Measurements from ENCODE around the gene TMEM115.

TMEM115 gene

GRCh38 chr3:50354186-50354764 is 5.0 kb downstream of the TMEM115 start:
- TF ChIP-seq, protein P1, sequence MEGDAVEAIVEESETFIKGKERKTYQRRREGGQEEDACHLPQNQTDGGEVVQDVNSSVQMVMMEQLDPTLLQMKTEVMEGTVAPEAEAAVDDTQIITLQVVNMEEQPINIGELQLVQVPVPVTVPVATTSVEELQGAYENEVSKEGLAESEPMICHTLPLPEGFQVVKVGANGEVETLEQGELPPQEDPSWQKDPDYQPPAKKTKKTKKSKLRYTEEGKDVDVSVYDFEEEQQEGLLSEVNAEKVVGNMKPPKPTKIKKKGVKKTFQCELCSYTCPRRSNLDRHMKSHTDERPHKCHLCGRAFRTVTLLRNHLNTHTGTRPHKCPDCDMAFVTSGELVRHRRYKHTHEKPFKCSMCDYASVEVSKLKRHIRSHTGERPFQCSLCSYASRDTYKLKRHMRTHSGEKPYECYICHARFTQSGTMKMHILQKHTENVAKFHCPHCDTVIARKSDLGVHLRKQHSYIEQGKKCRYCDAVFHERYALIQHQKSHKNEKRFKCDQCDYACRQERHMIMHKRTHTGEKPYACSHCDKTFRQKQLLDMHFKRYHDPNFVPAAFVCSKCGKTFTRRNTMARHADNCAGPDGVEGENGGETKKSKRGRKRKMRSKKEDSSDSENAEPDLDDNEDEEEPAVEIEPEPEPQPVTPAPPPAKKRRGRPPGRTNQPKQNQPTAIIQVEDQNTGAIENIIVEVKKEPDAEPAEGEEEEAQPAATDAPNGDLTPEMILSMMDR (IDR thresholded peaks at IDR 0.05; ENCODE audit: unreplicated experiment in 3 of 3), result no peak
- peaks cover 18% of the 10 kb centered on the region for H3K36me3 Mint-ChIP-seq (ENCODE audit: low read depth)
- peaks cover 43% of the 10 kb centered on the region for H3K4me1 Mint-ChIP-seq
- no peaks in the 10 kb centered on the region for H3K9me3 Mint-ChIP-seq
- no peaks in the 10 kb centered on the region for H3K27me3 Mint-ChIP-seq (ENCODE audit: low read depth)
- peak overlapping the region; percentile 2 to 24 (median 18) for H3K4me3 Mint-ChIP-seq
- H3K27ac Mint-ChIP-seq, result no peak overlapping the region

DNA sequence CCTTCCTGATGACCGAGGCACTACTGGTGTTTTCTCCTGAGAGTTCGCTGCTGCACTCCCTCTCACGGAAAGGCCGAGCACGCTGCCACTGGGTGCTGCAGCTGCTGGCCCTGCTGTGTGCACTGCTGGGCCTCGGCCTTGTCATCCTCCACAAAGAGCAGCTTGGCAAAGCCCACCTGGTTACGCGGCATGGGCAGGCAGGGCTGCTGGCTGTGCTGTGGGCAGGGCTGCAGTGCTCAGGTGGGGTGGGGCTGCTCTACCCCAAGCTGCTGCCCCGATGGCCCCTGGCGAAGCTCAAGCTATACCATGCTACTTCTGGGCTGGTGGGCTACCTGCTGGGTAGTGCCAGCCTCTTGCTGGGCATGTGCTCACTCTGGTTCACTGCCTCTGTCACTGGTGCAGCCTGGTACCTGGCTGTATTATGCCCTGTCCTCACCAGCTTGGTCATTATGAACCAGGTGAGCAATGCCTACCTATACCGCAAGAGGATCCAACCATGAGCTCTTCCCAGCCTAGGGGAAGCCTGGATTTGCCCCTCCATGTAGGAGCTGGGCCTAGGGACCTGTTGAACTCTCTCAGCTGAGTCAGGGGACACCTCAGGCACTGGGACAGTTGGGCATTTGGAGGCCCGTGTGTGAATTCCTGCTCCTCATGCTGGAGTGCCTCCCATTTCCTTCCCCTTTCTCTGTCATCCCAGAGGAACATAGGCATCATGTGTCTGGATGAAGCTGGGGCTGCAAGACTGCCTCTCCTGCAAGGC is 5.9 kb downstream of the TMEM115 start:
- Mint-ChIP-seq H3K9me3 (no peaks in the 10 kb centered on the region), H3K4me3 (peak overlapping the region; percentile 27 to 71 (median 61)), H3K27ac (no peak overlapping the region), H3K4me1 (peaks cover 41% of the 10 kb centered on the region), H3K36me3 (ENCODE audit: low read depth) (peaks cover 18% of the 10 kb centered on the region), H3K27me3 (ENCODE audit: low read depth) (no peaks in the 10 kb centered on the region)
- TF ChIP-seq, protein P1 (IDR thresholded peaks at IDR 0.05; ENCODE audit: unreplicated experiment in 3 of 3), result no peak

- peaks cover 36% of the 10 kb centered on the region for H3K4me1 Mint-ChIP-seq
- H3K9me3 Mint-ChIP-seq, result no peaks in the 10 kb centered on the region
- peaks cover 14% of the 10 kb centered on the region for H3K36me3 Mint-ChIP-seq (ENCODE audit: low read depth)
- TF ChIP-seq, protein P1 (IDR thresholded peaks at IDR 0.05; ENCODE audit: unreplicated experiment in 3 of 3), result peak in 1 of 3 experiments; percentile 13
- peak overlapping the region; percentile 55 to 71 (median 68) for H3K4me3 Mint-ChIP-seq
- H3K27me3 Mint-ChIP-seq (ENCODE audit: low read depth), result no peaks in the 10 kb centered on the region
- H3K27ac Mint-ChIP-seq, result no peak overlapping the region
These were observed 6.5 kb downstream of the TMEM115 start for GRCh38 chr3:50352781-50353180.

GRCh38 chr3:50351323-50351697 is 8.0 kb downstream of the TMEM115 start:
- Mint-ChIP-seq H3K36me3 (ENCODE audit: low read depth) (peaks cover 14% of the 10 kb centered on the region), H3K27ac (peak overlapping the region in 2 of 3 experiments; percentile 93 to 97), H3K4me1 (peaks cover 25% of the 10 kb centered on the region), H3K27me3 (ENCODE audit: low read depth) (no peaks in the 10 kb centered on the region), H3K4me3 (peak overlapping the region; percentile 96 to 97 (median 97)), H3K9me3 (no peaks in the 10 kb centered on the region)
- TF ChIP-seq, protein P1 (IDR thresholded peaks at IDR 0.05; ENCODE audit: unreplicated experiment in 3 of 3), result no peak

DNA sequence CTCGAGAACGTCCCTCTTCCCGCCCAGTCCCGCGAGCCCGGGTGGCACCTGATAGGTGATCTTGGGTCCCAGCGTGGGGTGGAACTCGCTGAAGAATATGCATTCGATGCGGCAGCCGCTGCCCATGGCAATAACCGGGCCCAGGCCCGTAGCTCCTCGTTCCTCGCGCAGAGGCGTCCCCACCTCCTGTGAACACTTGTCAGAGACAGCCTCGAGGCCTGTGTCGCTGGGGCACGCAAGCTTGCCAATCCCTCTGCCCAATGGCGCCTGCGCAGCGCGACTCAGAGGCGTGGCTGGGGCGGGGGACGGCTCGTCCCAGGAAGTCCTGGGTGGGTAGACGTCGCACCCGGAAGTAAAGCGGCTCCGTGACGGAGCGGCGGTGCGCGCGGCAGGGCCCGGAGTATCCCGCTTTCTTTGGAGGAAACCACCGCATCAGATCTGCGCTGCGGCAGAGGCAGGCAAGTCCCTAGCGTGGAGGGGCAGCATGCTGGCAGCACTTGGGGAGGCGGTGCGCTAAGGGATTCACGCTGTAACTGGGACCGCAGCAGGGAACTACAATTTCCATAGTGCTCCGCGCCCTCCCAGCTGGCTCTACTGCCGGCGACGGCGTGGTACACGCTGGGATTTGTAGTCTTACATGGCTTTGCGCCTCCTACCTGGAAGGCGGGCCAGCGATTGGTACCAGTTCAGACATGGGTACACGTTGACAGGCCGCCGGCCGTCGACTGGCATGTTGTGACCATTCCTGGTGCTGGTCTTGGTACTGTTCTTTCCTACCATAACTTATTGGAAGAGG is 8.6 kb downstream of the TMEM115 start, which contains the start of the genes CYB561D2 and NPRL2:
TSS of gene CYB561D2 (plus strand) at position 336 of the 796 bp plus-strand sequence. CDS start 572 bp downstream, outside the sequence.
TSS of gene NPRL2 (minus strand) at position 249 of the 796 bp plus-strand sequence. CDS start at position 126, 123 bp downstream.
- H3K9me3 Mint-ChIP-seq, result no peaks in the 10 kb centered on the region
- peaks cover 1% of the 10 kb centered on the region for H3K27me3 Mint-ChIP-seq (ENCODE audit: low read depth)
- TF ChIP-seq, protein P1 (IDR thresholded peaks at IDR 0.05; ENCODE audit: unreplicated experiment in 3 of 3), result no peak
- H3K4me3 Mint-ChIP-seq, result peak within 1 kb of the TSS; percentile 96 to 97 (median 97)
- peak within 1 kb of the TSS; percentile 93 to 99 (median 97) for H3K27ac Mint-ChIP-seq
- peaks cover 28% of the 10 kb centered on the region for H3K4me1 Mint-ChIP-seq
- H3K36me3 Mint-ChIP-seq (ENCODE audit: low read depth), result peaks cover 14% of the 10 kb centered on the region
